Measurements from ENCODE around the gene RASL10A.

RASL10A gene

DNA sequence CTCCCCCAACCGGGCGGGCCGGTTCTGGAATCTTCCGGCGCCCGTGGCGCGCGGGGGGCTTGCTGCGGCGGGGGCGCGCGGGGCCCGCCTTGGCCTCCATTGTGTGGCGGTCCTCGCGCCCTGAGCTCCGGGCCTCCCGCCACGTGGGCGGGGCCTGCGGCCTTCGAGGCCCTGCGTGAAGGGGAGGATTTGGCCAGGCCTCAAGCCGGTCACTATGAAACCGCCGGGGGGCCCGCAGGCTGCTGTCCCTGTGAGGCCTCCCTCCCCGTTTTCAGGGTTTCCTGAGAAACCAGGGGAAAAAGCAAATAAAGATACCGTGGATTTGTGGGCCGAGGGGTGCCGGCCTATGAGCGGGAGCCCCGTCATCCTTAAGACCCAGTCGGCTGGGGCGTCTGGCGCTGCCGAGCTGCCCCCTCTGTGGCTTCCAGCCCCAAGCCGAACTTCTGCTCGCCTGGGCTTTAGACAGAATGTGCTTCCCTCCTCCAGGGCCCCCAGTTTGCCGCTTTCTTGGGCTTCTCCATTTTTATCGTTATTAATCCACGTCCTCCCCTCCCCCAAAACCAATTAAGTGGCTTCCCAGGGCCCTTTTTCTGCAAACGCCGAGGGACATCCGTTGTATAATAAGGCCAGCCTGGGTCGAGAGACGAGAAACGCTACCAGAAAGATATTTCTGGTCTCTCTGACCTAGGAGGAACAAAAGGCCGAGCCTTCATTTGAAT is 46.8 kb downstream of the RASL10A start:
- peak; percentile 73 for DNase-seq (ENCODE audit: low read depth)

- peak; percentile 96 for DNase-seq (ENCODE audit: low read depth)
Measured at GRCh38 chr22:29267858-29268510, 47.5 kb downstream of the RASL10A start, which contains the start of the genes EWSR1 and RHBDD3. Gene EWSR1 (plus strand): TSS chr22:29268268. CDS start chr22:29268337, 69 bp downstream. Gene RHBDD3 (minus strand): TSS chr22:29267981. CDS start chr22:29265626, 2,355 bp downstream.

GRCh38 chr22:29267462-29267857 is 48.0 kb downstream of the RASL10A start:
- no peak for DNase-seq (ENCODE audit: low read depth)

GRCh38 chr22:29266564-29267461 is 48.7 kb downstream of the RASL10A start:
- peak; percentile 63 for DNase-seq (ENCODE audit: low read depth)

DNA sequence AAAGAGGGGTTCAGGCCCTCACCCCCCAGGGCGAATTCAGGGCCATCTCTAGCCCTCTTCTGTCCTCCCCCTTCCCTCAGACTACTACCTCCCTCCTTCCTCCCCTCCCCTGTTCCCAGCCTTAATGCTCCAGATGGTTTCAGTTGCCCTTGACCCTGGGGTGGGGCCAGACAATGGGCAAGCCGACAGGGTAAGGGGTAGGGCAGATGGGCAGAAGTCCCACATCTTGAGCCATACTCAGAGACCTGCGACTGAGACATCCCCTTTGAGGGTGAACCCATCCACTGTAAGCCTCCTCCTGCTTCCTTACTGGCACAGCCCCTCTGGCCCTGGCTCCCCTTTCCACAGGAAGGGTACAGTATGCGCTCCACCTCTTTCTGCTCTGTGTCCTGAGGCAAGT is 49.6 kb downstream of the RASL10A start:
- DNase-seq (ENCODE audit: low read depth), result peak; percentile 19

DNA sequence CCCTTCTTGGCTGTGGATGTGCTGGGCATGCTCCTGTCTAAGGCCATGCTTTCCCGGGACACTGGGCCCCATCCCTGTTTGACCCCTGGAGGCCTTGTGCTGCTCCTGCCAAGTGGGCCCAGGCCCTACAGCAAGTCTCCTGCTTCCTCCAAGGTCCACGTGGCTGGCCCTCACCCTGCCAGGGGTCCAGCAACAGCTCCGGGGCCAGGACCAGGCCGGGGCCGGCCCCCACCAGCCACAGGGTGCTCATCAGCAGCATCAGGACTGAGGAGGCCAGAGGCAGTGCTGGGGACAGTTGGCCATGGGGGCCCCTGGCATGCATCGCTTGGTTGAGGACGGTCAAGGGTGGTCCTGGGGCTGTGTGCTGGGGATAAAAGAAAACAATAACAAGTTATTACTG is 50.2 kb downstream of the RASL10A start:
- no peak for DNase-seq (ENCODE audit: low read depth)

DNA sequence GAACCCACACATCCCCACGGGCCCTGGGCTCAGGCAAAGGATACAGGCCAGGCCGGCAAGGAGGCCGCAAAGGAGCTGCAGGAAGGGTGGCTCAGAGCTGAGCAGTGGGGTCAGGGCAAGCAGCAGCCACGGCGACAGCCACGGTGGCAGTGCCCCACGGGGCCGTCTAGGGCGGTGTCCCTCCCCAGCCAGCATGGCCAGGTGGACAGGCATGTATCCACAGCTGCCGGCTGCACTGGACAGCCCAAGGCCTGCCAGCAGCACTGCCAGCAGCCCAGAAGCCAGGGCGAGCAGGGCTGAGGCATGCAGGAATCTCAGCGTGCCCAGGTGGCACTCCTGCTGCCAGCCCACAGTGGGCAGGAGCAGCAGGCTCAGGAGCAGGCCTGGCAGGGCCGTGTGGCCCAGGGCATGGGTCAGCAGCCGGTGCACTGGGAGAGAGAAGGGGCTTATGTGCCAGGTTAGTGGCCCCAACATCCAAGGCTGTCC is 51.7 kb downstream of the RASL10A start:
- DNase-seq (ENCODE audit: low read depth), result no peak

Data from EH (cell line).